ENCODE results near the gene SORBS1.

DNA sequence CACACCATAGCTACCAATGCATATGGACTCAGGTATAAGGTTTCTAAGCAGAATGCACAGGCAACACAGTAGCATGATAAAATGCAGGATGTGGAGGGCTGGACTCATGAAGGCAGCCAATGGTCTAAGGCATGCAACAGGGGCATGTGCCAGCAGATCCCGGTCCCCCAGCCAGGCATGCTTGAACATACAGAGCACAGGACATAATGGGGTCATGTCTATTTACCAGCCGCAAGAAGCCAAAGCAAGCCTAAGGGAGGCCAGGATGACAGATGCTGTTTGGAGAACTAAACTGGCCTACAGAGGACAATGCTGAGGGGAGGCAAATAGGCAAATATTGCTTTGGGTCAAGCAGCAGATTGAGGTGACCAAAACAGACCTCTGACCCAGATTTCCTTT, 210.3 kb downstream of the SORBS1 start:
- TF ChIP-seq EZH2phosphoT487 (IDR thresholded peaks at IDR 0.05; ENCODE audit: borderline replicate concordance, low read depth, low read length), result no peak
- TF ChIP-seq, protein P1, sequence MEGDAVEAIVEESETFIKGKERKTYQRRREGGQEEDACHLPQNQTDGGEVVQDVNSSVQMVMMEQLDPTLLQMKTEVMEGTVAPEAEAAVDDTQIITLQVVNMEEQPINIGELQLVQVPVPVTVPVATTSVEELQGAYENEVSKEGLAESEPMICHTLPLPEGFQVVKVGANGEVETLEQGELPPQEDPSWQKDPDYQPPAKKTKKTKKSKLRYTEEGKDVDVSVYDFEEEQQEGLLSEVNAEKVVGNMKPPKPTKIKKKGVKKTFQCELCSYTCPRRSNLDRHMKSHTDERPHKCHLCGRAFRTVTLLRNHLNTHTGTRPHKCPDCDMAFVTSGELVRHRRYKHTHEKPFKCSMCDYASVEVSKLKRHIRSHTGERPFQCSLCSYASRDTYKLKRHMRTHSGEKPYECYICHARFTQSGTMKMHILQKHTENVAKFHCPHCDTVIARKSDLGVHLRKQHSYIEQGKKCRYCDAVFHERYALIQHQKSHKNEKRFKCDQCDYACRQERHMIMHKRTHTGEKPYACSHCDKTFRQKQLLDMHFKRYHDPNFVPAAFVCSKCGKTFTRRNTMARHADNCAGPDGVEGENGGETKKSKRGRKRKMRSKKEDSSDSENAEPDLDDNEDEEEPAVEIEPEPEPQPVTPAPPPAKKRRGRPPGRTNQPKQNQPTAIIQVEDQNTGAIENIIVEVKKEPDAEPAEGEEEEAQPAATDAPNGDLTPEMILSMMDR (conservative IDR thresholded peaks at IDR 0.05; ENCODE audit: low read length), result no peak
